Measurements from ENCODE around the gene PACSIN2.

The PACSIN2 gene

GRCh38 chr22:42904050-42904449 is 110.9 kb downstream of the PACSIN2 start:
- TF ChIP-seq, protein P1, sequence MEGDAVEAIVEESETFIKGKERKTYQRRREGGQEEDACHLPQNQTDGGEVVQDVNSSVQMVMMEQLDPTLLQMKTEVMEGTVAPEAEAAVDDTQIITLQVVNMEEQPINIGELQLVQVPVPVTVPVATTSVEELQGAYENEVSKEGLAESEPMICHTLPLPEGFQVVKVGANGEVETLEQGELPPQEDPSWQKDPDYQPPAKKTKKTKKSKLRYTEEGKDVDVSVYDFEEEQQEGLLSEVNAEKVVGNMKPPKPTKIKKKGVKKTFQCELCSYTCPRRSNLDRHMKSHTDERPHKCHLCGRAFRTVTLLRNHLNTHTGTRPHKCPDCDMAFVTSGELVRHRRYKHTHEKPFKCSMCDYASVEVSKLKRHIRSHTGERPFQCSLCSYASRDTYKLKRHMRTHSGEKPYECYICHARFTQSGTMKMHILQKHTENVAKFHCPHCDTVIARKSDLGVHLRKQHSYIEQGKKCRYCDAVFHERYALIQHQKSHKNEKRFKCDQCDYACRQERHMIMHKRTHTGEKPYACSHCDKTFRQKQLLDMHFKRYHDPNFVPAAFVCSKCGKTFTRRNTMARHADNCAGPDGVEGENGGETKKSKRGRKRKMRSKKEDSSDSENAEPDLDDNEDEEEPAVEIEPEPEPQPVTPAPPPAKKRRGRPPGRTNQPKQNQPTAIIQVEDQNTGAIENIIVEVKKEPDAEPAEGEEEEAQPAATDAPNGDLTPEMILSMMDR (IDR thresholded peaks at IDR 0.05), result no peak
- no peaks in the 10 kb centered on the region for H3K9me3 Mint-ChIP-seq
- no peaks in the 10 kb centered on the region for H3K36me3 Mint-ChIP-seq (ENCODE audit: low read depth)
- peaks cover 67% of the 10 kb centered on the region for H3K4me1 Mint-ChIP-seq
- H3K27ac Mint-ChIP-seq, result peak overlapping the region; percentile 87
- H3K27me3 Mint-ChIP-seq (ENCODE audit: low read depth, poor library complexity), result peaks cover 3% of the 10 kb centered on the region
- H3K4me3 Mint-ChIP-seq, result no peak overlapping the region
- DNase-seq, result no peak

- Mint-ChIP-seq H3K27me3 (ENCODE audit: low read depth, poor library complexity) (peaks cover 3% of the 10 kb centered on the region), H3K9me3 (no peaks in the 10 kb centered on the region), H3K4me3 (no peak overlapping the region), H3K4me1 (peaks cover 64% of the 10 kb centered on the region), H3K36me3 (ENCODE audit: low read depth) (no peaks in the 10 kb centered on the region), H3K27ac (peak overlapping the region; percentile 39)
- DNase-seq, result no peak
- TF ChIP-seq, protein P1 (IDR thresholded peaks at IDR 0.05), result no peak
Observed at GRCh38 chr22:42902875-42903510, 112.0 kb downstream of the PACSIN2 start.

DNA sequence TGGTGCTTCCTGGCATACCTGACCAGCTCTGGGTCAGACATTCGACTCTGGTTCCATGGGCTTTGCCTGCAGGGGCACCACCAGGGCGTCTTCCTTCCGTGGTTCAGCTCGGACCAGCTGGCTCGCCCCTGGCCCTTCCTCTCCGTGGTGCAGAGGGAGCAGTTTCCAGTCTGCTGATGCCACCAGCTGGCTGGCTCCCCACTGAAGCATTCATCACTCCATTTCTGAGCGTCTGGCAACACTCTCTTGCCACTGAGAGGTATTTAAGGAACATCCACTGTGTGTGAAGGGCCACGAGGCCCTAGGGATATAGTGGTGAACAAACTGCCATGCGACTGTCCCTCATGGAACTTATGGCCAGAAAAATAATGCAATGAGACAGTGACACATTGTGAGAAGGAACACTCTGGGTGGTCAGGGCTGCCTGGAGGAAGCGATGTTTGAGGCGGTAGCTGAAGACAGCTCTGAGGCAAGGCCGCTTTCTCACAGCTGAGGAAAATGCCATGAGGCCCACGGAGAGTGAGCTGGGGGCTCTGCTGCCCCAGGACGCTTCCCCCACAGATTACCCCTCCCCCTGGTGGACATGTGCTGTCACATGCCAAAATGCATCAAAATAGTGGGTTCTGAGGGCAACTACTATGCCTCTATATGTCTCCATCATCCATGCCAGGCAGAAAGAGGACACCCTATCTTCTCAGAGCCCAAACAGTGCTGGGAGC is 113.0 kb downstream of the PACSIN2 start:
- H3K27me3 Mint-ChIP-seq (ENCODE audit: low read depth, poor library complexity), result peaks cover 7% of the 10 kb centered on the region
- H3K27ac Mint-ChIP-seq, result peak overlapping the region; percentile 74
- H3K4me3 Mint-ChIP-seq, result no peak overlapping the region
- H3K36me3 Mint-ChIP-seq (ENCODE audit: low read depth), result no peaks in the 10 kb centered on the region
- DNase-seq, result no peak
- peaks cover 68% of the 10 kb centered on the region for H3K4me1 Mint-ChIP-seq
- TF ChIP-seq, protein P1 (IDR thresholded peaks at IDR 0.05), result no peak
- H3K9me3 Mint-ChIP-seq, result no peaks in the 10 kb centered on the region

GRCh38 chr22:42897960-42898359 is 117.0 kb downstream of the PACSIN2 start:
- Mint-ChIP-seq H3K27ac (no peak overlapping the region), H3K9me3 (no peaks in the 10 kb centered on the region), H3K27me3 (ENCODE audit: low read depth, poor library complexity) (peaks cover 7% of the 10 kb centered on the region), H3K36me3 (ENCODE audit: low read depth) (no peaks in the 10 kb centered on the region), H3K4me1 (peaks cover 59% of the 10 kb centered on the region), H3K4me3 (no peak overlapping the region)
- DNase-seq, result no peak
- TF ChIP-seq, protein P1 (IDR thresholded peaks at IDR 0.05), result no peak

DNA sequence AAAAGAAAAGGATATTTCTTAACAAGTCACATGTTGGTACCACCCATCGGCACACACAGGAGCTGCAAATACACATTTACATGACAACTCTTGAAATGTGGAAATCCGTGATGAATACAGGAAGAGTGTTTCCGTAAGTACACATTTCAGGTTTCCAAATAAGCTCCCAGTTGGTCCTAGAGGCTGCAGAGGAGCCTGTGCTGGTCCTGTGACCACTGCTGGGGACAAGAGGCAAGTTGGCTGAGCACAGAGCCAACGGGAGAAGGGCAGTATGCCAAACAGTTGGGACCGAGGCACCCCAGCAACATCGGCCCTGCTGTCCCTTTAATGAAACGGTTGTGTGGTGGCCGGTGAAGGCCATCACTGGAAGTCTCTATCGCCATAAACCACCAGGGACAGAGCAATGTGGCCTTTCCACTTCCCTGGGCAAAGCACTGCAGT is 119.4 kb downstream of the PACSIN2 start:
- peaks cover 5% of the 10 kb centered on the region for H3K36me3 Mint-ChIP-seq (ENCODE audit: low read depth)
- no peak overlapping the region for H3K4me3 Mint-ChIP-seq
- H3K4me1 Mint-ChIP-seq, result peaks cover 35% of the 10 kb centered on the region
- H3K9me3 Mint-ChIP-seq, result no peaks in the 10 kb centered on the region
- H3K27me3 Mint-ChIP-seq (ENCODE audit: low read depth, poor library complexity), result peaks cover 7% of the 10 kb centered on the region
- TF ChIP-seq, protein P1 (IDR thresholded peaks at IDR 0.05), result no peak
- peak overlapping the region; percentile 46 for H3K27ac Mint-ChIP-seq
- no peak for DNase-seq

Data from nephron progenitor cell (in vitro differentiated cells).